ENCODE data around the gene DOK7.

GRCh38 chr4:3496021-3496420, 32.9 kb downstream of the DOK7 start:
- TF ChIP-seq CTCF (IDR thresholded peaks at IDR 0.05), result no peak
- no peak for TF ChIP-seq POLR2AphosphoS5 (IDR thresholded peaks at IDR 0.05)
